MM.1S (cell line): ENCODE measurements around the gene UBXN7.
"Not testable (repeated sequence)": the region's sequence is repeated elsewhere in the genome, so short reads cannot be mapped to it uniquely, and the experiment has no call there.

ENCODE experiments used
- DNase-seq: peaks from one replicate; pipeline ENCODE4 v3.0.0-alpha.2; 2015
- H2AFZ ChIP-seq: fragments of 300-600 bp; sonication (generic); 2 replicates; pipeline ENCODE4 v1.6.0; 2016; ENCODE audit warnings: antibody characterized with exemption, low read length
- H3F3A ChIP-seq: fragments of 300-600 bp; sonication (generic); 2 replicates; pipeline ENCODE4 v1.6.1; 2016; ENCODE audit warnings: mild to moderate bottlenecking, antibody characterized with exemption, low read length, moderate library complexity, mixed read lengths; ENCODE audit not compliant: insufficient read depth
- H3K27ac ChIP-seq: fragments of 300-600 bp; sonication (generic); 2 replicates; pipeline ENCODE4 v1.5.1; 2016; ENCODE audit warnings: mild to moderate bottlenecking, low read length
- H3K27me3 ChIP-seq: fragments of 300-600 bp; sonication (generic); replicated peaks from 2 replicates; pipeline ENCODE4 v1.6.0; 2016; ENCODE audit warnings: low read length; ENCODE audit not compliant: insufficient read depth
- H3K36me3 ChIP-seq: fragments of 300-600 bp; sonication (generic); replicated peaks from 2 replicates; pipeline ENCODE4 v1.6.1; 2016; ENCODE audit warnings: mild to moderate bottlenecking, low read length, mixed read lengths; ENCODE audit not compliant: insufficient read depth
- H3K4me1 ChIP-seq: fragments of 300-600 bp; sonication (generic); 2 replicates; pipeline ENCODE4 v1.6.1; 2016; ENCODE audit warnings: low read length, mixed read lengths
- H3K4me2 ChIP-seq: fragments of 300-600 bp; sonication (generic); 2 replicates; pipeline ENCODE4 v1.6.0; 2016; ENCODE audit warnings: low read depth, low read length
- H3K4me3 ChIP-seq: fragments of 300-600 bp; sonication (generic); 2 replicates; pipeline ENCODE4 v1.5.1; 2016; ENCODE audit warnings: low read length, mixed read lengths
- H3K79me2 ChIP-seq: fragments of 300-600 bp; sonication (generic); 2 replicates; pipeline ENCODE4 v1.6.1; 2016; ENCODE audit warnings: mixed run types, low read length, mixed read lengths
- H3K9ac ChIP-seq: fragments of 300-600 bp; sonication (generic); 2 replicates; pipeline ENCODE4 v1.6.1; 2016; ENCODE audit warnings: low read length, mixed read lengths
- H3K9me2 ChIP-seq: fragments of 300-600 bp; sonication (generic); replicated peaks from 2 replicates; pipeline ENCODE4 v1.6.1; 2016; ENCODE audit warnings: mild to moderate bottlenecking, low read length, mixed read lengths; ENCODE audit not compliant: insufficient read depth
- H3K9me3 ChIP-seq: fragments of 300-600 bp; sonication (generic); replicated peaks from 2 replicates; pipeline ENCODE4 v1.6.1; 2016; ENCODE audit warnings: mild to moderate bottlenecking, low read length, mixed read lengths; ENCODE audit not compliant: insufficient read depth
- H4K20me1 ChIP-seq: fragments of 300-600 bp; sonication (generic); 2 replicates; pipeline ENCODE4 v1.6.1; 2016; ENCODE audit warnings: mild to moderate bottlenecking, low read length, moderate library complexity, mixed read lengths; ENCODE audit not compliant: insufficient read depth
- EZH2 ChIP-seq: fragments of 300-600 bp; sonication (generic); optimal IDR thresholded peaks from 2 replicates; pipeline ENCODE3; 2017; ENCODE audit warnings: low read depth, mild to moderate bottlenecking, antibody characterized with exemption, low read length, mixed read lengths
- EZH2phosphoT487 ChIP-seq: fragments of 300-600 bp; sonication (generic); IDR thresholded peaks from 2 replicates; pipeline ENCODE4 v1.6.1; 2018; ENCODE audit warnings: antibody characterized with exemption, low read length
- TF ChIP-seq, protein P1 (sequence below): fragments of 300-600 bp; sonication (generic); IDR thresholded peaks from 2 replicates; pipeline ENCODE4 v1.5.1; 2016; ENCODE audit warnings: antibody characterized with exemption, low read length, mixed read lengths

The UBXN7 gene

DNA sequence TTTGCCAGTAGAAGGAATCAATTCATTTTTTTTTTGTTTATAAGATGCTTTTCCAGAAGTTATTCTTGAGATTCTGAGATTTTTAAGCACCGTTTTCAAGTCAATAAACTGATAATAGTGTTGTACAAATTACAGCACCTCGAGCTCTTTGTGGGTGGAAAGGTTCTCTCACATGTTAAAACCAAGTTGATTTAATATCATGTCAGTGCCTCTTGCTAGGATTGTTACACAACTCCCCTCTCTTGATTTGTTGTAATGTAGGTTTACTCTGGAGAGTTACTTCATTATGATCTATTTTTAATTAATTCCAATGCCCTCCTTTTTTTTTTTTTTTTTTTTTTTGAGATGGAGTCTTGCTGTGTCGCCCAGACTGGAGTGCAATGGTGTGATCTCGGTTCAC lies 25.8 kb upstream of the UBXN7 start:
- Histone ChIP-seq H3K9ac (no peak overlapping the region), H2AFZ (no peak overlapping the region), H3K4me3 (no peak overlapping the region), H3K9me2 (no peaks in the 10 kb centered on the region), H3K36me3 (no peaks in the 10 kb centered on the region), H3K4me2 (no peak overlapping the region), H3K79me2 (no peaks in the 10 kb centered on the region), H4K20me1 (no peaks in the 10 kb centered on the region), H3K27ac (no peak overlapping the region), H3K27me3 (no peaks in the 10 kb centered on the region), H3F3A (no peaks in the 10 kb centered on the region), H3K9me3 (no peaks in the 10 kb centered on the region), H3K4me1 (no peaks in the 10 kb centered on the region)
- no peak for DNase-seq
- TF ChIP-seq EZH2phosphoT487 (no peak), EZH2 (no peak)
- TF ChIP-seq, protein P1, sequence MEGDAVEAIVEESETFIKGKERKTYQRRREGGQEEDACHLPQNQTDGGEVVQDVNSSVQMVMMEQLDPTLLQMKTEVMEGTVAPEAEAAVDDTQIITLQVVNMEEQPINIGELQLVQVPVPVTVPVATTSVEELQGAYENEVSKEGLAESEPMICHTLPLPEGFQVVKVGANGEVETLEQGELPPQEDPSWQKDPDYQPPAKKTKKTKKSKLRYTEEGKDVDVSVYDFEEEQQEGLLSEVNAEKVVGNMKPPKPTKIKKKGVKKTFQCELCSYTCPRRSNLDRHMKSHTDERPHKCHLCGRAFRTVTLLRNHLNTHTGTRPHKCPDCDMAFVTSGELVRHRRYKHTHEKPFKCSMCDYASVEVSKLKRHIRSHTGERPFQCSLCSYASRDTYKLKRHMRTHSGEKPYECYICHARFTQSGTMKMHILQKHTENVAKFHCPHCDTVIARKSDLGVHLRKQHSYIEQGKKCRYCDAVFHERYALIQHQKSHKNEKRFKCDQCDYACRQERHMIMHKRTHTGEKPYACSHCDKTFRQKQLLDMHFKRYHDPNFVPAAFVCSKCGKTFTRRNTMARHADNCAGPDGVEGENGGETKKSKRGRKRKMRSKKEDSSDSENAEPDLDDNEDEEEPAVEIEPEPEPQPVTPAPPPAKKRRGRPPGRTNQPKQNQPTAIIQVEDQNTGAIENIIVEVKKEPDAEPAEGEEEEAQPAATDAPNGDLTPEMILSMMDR = no peak

DNA sequence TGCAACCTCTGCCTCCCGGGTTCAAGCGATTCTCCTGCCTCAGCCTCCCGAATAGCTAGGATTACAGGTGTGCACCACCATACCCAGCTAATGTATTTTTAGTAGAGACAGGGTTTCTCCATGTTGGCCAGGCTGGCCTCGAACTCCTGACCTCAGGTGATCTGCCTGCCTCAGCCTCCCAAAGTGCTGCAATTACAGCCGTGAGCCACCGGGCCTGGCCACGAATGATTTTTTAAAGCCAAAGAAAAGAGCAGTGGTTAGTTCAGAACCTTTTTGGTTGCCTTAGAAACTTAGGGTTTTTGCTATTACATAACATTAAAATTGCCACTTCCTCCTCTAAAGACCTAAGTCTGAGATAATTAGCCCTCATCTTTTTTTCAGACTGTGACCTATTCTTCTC lies 25.2 kb upstream of the UBXN7 start:
- H3K79me2 ChIP-seq, DNase-seq, H3K9ac ChIP-seq, H3K9me3 ChIP-seq, H3K4me3 ChIP-seq, H3K4me1 ChIP-seq, H2AFZ ChIP-seq, H3K27ac ChIP-seq, H3K9me2 ChIP-seq, H3K4me2 ChIP-seq, H3K36me3 ChIP-seq, H3F3A ChIP-seq, H3K27me3 ChIP-seq, H4K20me1 ChIP-seq: not testable (repeated sequence)

GRCh38 chr3:196454935-196455334 lies 22.7 kb upstream of the UBXN7 start:
- Histone ChIP-seq H2AFZ (no peak overlapping the region), H4K20me1 (no peaks in the 10 kb centered on the region), H3F3A (no peaks in the 10 kb centered on the region), H3K4me1 (no peaks in the 10 kb centered on the region), H3K27ac (no peak overlapping the region), H3K36me3 (no peaks in the 10 kb centered on the region), H3K4me3 (no peak overlapping the region), H3K9ac (no peak overlapping the region), H3K4me2 (no peak overlapping the region), H3K27me3 (no peaks in the 10 kb centered on the region), H3K9me2 (no peaks in the 10 kb centered on the region), H3K79me2 (no peaks in the 10 kb centered on the region), H3K9me3 (no peaks in the 10 kb centered on the region)
- no peak for TF ChIP-seq EZH2phosphoT487
- no peak for TF ChIP-seq EZH2
- TF ChIP-seq, protein P1 = no peak
- no peak for DNase-seq

GRCh38 chr3:196445391-196445790 lies 13.2 kb upstream of the UBXN7 start:
- H3K27ac ChIP-seq, H3K9ac ChIP-seq, H3F3A ChIP-seq, H3K4me2 ChIP-seq, H3K79me2 ChIP-seq, H2AFZ ChIP-seq, H3K4me1 ChIP-seq, H3K9me3 ChIP-seq, H3K36me3 ChIP-seq, H3K27me3 ChIP-seq, H4K20me1 ChIP-seq, H3K9me2 ChIP-seq, H3K4me3 ChIP-seq: not testable (repeated sequence)
- peak; percentile 29 for DNase-seq
- TF ChIP-seq, protein P1 = peak; percentile 21; the same call in 1 of the 2 replicates
